GM12878 (cell line): Measurements from ENCODE around the gene ELMO2. TPM values are rescaled to one million over a fixed set of nuclear protein-coding genes. Genes with fewer than 3 reads are reported as not detected.

ENCODE experiments used
- ATAC-seq: fragments of 200-7000 bp; cut with Tn5 transposase; 3 replicates; pipeline ENCODE4 v1.9.1; 2020; ENCODE audit warnings: mild to moderate bottlenecking, moderate library complexity
- BruUV-seq: library from RNA; stranded (reverse); fragments of 400-500 nt; replicated peaks from 2 replicates; lab custom pipeline; 2021; lab: Mats Ljungman, UMichigan
- CTCF ChIA-PET: fragments of 300-600 bp; sonication (Branson Sonifier 250); formaldehyde crosslinking; extraction: SDS; loops from one replicate; lab custom pipeline; 2021; ENCODE audit warnings: inconsistent platforms; lab: Yijun Ruan, JAX
- POLR2A ChIA-PET: fragments of 350-600 bp; formaldehyde crosslinking; extraction: SDS; loops from one replicate; lab custom pipeline; 2021; ENCODE audit warnings: inconsistent platforms; lab: Charles Lee
- RAD21 ChIA-PET: fragments of 300-600 bp; sonication (Branson Sonifier 250); formaldehyde crosslinking; loops from one replicate; lab custom pipeline; 2023; ENCODE audit warnings: antibody characterized with exemption; ENCODE audit not compliant: unreplicated experiment; lab: Charles Lee
- SMC1A ChIA-PET: fragments of 300-600 bp; sonication (Branson Sonifier 250); formaldehyde crosslinking; loops from one replicate; lab custom pipeline; 2023; ENCODE audit not compliant: unreplicated experiment, uncharacterized antibody; lab: Charles Lee
- DNase-seq: peaks from one replicate; pipeline ENCODE4 v3.0.0-alpha.2; 2011; ENCODE audit warnings: low read depth, low spot score
- FAIRE-seq: peaks from 3 replicates; lab custom pipeline; 2011; peaks lifted over from hg19 to GRCh38; lab: Jason Lieb, UNC
- H2AFZ ChIP-seq: 2 replicates; pipeline ENCODE4 v1.6.0; 2011; ENCODE audit warnings: low read depth, low read length, control low read depth; ENCODE audit not compliant: control insufficient read depth
- H3K27ac ChIP-seq: 2 replicates; pipeline ENCODE4 v1.5.1; 2011; ENCODE audit warnings: control low read depth; ENCODE audit not compliant: control insufficient read depth, insufficient read depth
- H3K27me3 ChIP-seq, 2 experiments: replicated peaks in 1 of 2; 2 replicates each; pipeline versions ENCODE4 v1.6.0 to v1.6.1; 2011; ENCODE audit warnings: low read length in 1 of 2; ENCODE audit not compliant: control insufficient read depth in 2 of 2, insufficient read depth in 2 of 2
- H3K36me3 ChIP-seq, 2 experiments: 2 replicates each; pipeline ENCODE4 v1.5.1; 2011; ENCODE audit warnings: low read length in 1 of 2; ENCODE audit not compliant: control insufficient read depth in 2 of 2, insufficient read depth in 2 of 2
- H3K4me1 ChIP-seq: 2 replicates; pipeline ENCODE4 v1.6.1; 2011; ENCODE audit warnings: mild to moderate bottlenecking, low read length, moderate library complexity, mixed read lengths; ENCODE audit not compliant: control insufficient read depth, insufficient read depth
- H3K4me2 ChIP-seq: 2 replicates; pipeline ENCODE4 v1.6.0; 2011; ENCODE audit warnings: control low read depth; ENCODE audit not compliant: control insufficient read depth, insufficient read depth
- H3K4me3 ChIP-seq: fragments of 200-600 bp; sonication (generic); 2 replicates; pipeline ENCODE4 v1.5.1; 2016
- H3K79me2 ChIP-seq: 2 replicates; pipeline ENCODE4 v1.6.0; 2011; ENCODE audit warnings: low read length; ENCODE audit not compliant: control insufficient read depth, insufficient read depth
- H3K9ac ChIP-seq: 2 replicates; pipeline ENCODE4 v1.8.0; 2011; ENCODE audit warnings: low read length, control low read depth, mixed read lengths; ENCODE audit not compliant: control insufficient read depth, insufficient read depth
- H3K9me3 ChIP-seq: replicated peaks from 3 replicates; pipeline ENCODE4 v1.5.1; 2011; ENCODE audit warnings: mild to moderate bottlenecking, low read length; ENCODE audit not compliant: control insufficient read depth, insufficient read depth
- H4K20me1 ChIP-seq: 2 replicates; pipeline ENCODE4 v1.6.0; 2011; ENCODE audit not compliant: control insufficient read depth, insufficient read depth
- BCL3 ChIP-seq: IDR thresholded peaks from 2 replicates; pipeline ENCODE4 v1.6.1; 2011; ENCODE audit warnings: borderline replicate concordance, low read depth, mild to moderate bottlenecking, moderate library complexity, low read length; ENCODE audit not compliant: insufficient read depth, poor library complexity, severe bottlenecking
- CUX1 ChIP-seq: IDR thresholded peaks from 2 replicates; pipeline ENCODE4 v1.6.1; 2012; ENCODE audit warnings: improper control_type of control experiment, low read depth, low read length; ENCODE audit not compliant: insufficient replicate concordance
- FOS ChIP-seq: IDR thresholded peaks from 3 replicates; pipeline ENCODE4 v1.6.1; 2011; ENCODE audit warnings: borderline replicate concordance; ENCODE audit not compliant: insufficient read length; ENCODE audit errors: extremely low read depth
- JUND ChIP-seq: IDR thresholded peaks from 2 replicates; pipeline ENCODE4 v1.6.1; 2012; ENCODE audit warnings: low read depth, mild to moderate bottlenecking, low read length, improper control_type of control experiment, moderate library complexity
- MEF2A ChIP-seq: IDR thresholded peaks from 2 replicates; pipeline ENCODE4 v1.6.1; 2011; ENCODE audit warnings: low read depth, mild to moderate bottlenecking, low read length, moderate library complexity; ENCODE audit not compliant: insufficient read depth
- NBN ChIP-seq: fragments of 450-650 bp; IDR thresholded peaks from 2 replicates; pipeline ENCODE4 v1.6.1; 2016
- NFXL1 ChIP-seq: fragments of 450-650 bp; IDR thresholded peaks from 2 replicates; pipeline ENCODE4 v1.6.1; 2017; ENCODE audit warnings: antibody characterized with exemption, mild to moderate bottlenecking, borderline replicate concordance
- PAX8 ChIP-seq: fragments of 450-650 bp; IDR thresholded peaks from 2 replicates; pipeline ENCODE4 v1.6.1; 2017; ENCODE audit warnings: mild to moderate bottlenecking, moderate library complexity
- RELA ChIP-seq: fragments of 450-650 bp; IDR thresholded peaks from 2 replicates; pipeline ENCODE4 v1.8.0; 2014; ENCODE audit warnings: borderline replicate concordance; ENCODE audit not compliant: partially characterized antibody
- SIN3A ChIP-seq: IDR thresholded peaks from 2 replicates; pipeline ENCODE4 v1.6.1; 2012; ENCODE audit warnings: low read depth, low read length, improper control_type of control experiment
- SMARCA5 ChIP-seq: fragments of 450-650 bp; IDR thresholded peaks from 2 replicates; pipeline ENCODE4 v1.6.1; 2017; ENCODE audit warnings: mild to moderate bottlenecking
- SPI1 ChIP-seq: IDR thresholded peaks from 2 replicates; pipeline ENCODE4 v1.6.1; 2011; ENCODE audit warnings: low read depth, mild to moderate bottlenecking, low read length, moderate library complexity, borderline replicate concordance; ENCODE audit not compliant: insufficient read depth
- WGBS: methylation state at CpG from one replicate; pipeline ENCODE4 v1.1.6; 2016; ENCODE audit warnings: low lambda C conversion rate; ENCODE audit not compliant: insufficient replicate concordance, insufficient coverage; ENCODE audit errors: missing lambda C conversion rate; 5-methylcytosine and 5-hydroxymethylcytosine counted together
- in situ Hi-C: fragments of 300-500 bp; cut with MboI; formaldehyde crosslinking; loops from 9 replicates; pipeline ENCODE4 v1.14.3; 2018; ENCODE audit warnings: mixed read lengths
- intact Hi-C: fragments of 100-400 bp; cut with micrococcal nuclease; formaldehyde crosslinking; loops from one replicate; pipeline ENCODE4 v1.14.2; 2022; ENCODE audit not compliant: unreplicated experiment
- polyA plus RNA-seq, 11 experiments: library from polyadenylated mRNA; depleted of rRNA in 4 of 11; unstranded in 6 of 11; stranded (reverse) in 5 of 11; fragments of >200 nt; fragmentation: Nextera tagmentation in 4 of 11; fragmentation: Illumina TruSeq in 1 of 11; extraction: Ambion mirVana in 4 of 11; extraction: Trizol in 1 of 11; gene quantifications; 1 replicate in 1 of 11; 2 replicates in 10 of 11; pipeline versions ENCODE4 v1.2.1 to v1.2.3, GENCODE V29; 2011 to 2016; ENCODE audit warnings: inconsistent platforms in 2 of 11, missing spikeins in 2 of 11, low read depth in 1 of 11
- total RNA-seq, 4 experiments: library from RNA; depleted of rRNA in 3 of 4; stranded (reverse); fragments of >200 nt in 3 of 4; fragmentation: Illumina TruSeq in 1 of 4; extraction: Trizol in 1 of 4; gene quantifications; 2 replicates each; pipeline versions ENCODE4 v1.2.1 to v1.2.3, GENCODE V29; 2013 to 2021

Gene ELMO2
- total and polyA plus RNA-seq, 10 of the 15 experiments (the other 5 are each of a cell fraction or from before 2014, with no cell fraction given) = 14.2 to 40.2 (median 37.6) TPM

DNA sequence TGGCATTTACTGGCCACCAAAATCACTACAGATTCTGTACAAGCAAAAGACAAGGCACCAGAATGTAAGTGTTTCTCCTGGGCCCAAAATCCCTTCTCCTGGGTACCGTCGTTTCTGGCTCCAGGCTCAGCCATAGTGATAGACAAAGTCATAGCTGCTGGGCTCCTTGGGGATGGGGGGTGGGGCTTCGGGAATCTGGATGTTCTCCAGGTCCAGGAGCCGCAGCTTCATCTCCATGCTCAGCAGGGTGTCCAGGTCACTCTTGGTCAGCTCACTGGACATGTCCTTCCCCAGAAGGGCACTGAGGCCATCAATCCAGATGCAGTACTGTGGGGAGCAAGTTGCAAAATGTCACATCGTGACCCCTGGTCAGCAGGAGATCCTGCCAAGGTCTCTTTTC lies 39.2 kb downstream of the ELMO2 start:
- no peak for DNase-seq
- 96% methylated on average over 5 of the region's 5 CpGs for WGBS
- ChIA-PET CTCF (interaction anchor here (1.0 kb wide), 1 partner anchor 238 kb away, joined by 3 read pairs; no protein-coding TSS in a partner anchor), RAD21 (interaction anchor here (0.7 kb wide), 1 partner anchor 38 kb away, joined by 3 read pairs; no protein-coding TSS in a partner anchor)
- Histone ChIP-seq H3K79me2 (peaks cover 20% of the 10 kb centered on the region), H3K36me3 (peaks cover 18 to 39% of the 10 kb centered on the region in 2 experiments), H3K27me3 (no peaks in the 10 kb centered on the region)
- TF ChIP-seq CUX1 (no peak), PAX8 (no peak), RELA (no peak), NBN (no peak), NFXL1 (no peak), JUND (no peak), SMARCA5 (no peak), SPI1 (no peak), SIN3A (no peak), FOS (no peak), BCL3 (no peak), MEF2A (no peak)
- TF ChIP-seq, all 136 proteins: peak for 0
- H3K4me3 ChIP-seq = no peak overlapping the region
- H3K4me1 ChIP-seq = peaks cover 4% of the 10 kb centered on the region
- no peak overlapping the region for H3K9ac ChIP-seq
- no TSS peak for BruUV-seq
- FAIRE-seq (no peak), ATAC-seq (no peak)
- H4K20me1 ChIP-seq = no peaks in the 10 kb centered on the region
- in situ Hi-C loops (loop anchor here (5.0 to 25.0 kb wide), 2 partner anchors 35 to 555 kb away; partner anchors contain the start of gene UBE2C), intact Hi-C loops (no loop called here)
- H3K9me3 ChIP-seq = no peaks in the 10 kb centered on the region
- H2AFZ ChIP-seq = no peak overlapping the region
- ChIA-PET SMC1A (no interaction called here), POLR2A (no interaction called here)
- H3K4me2 ChIP-seq = no peak overlapping the region
- no peak overlapping the region for H3K27ac ChIP-seq
